ENCODE measurements around the gene GPATCH2L.

GPATCH2L gene

GRCh38 chr14:76245097-76245496, 93.4 kb downstream of the GPATCH2L start:
- DNase-seq (ENCODE audit: low read depth): no peak
- in situ Hi-C loops (cut with HindIII; ENCODE audit: low sequenced_read_pairs): no loop called here

GRCh38 chr14:76250302-76250701, 98.6 kb downstream of the GPATCH2L start:
- TF ChIP-seq, protein P1, sequence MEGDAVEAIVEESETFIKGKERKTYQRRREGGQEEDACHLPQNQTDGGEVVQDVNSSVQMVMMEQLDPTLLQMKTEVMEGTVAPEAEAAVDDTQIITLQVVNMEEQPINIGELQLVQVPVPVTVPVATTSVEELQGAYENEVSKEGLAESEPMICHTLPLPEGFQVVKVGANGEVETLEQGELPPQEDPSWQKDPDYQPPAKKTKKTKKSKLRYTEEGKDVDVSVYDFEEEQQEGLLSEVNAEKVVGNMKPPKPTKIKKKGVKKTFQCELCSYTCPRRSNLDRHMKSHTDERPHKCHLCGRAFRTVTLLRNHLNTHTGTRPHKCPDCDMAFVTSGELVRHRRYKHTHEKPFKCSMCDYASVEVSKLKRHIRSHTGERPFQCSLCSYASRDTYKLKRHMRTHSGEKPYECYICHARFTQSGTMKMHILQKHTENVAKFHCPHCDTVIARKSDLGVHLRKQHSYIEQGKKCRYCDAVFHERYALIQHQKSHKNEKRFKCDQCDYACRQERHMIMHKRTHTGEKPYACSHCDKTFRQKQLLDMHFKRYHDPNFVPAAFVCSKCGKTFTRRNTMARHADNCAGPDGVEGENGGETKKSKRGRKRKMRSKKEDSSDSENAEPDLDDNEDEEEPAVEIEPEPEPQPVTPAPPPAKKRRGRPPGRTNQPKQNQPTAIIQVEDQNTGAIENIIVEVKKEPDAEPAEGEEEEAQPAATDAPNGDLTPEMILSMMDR (IDR thresholded peaks at IDR 0.05; ENCODE audit: low read depth, low read length, missing control alignments): no peak
- in situ Hi-C loops (cut with HindIII; ENCODE audit: low sequenced_read_pairs): no loop called here
- H3K4me3 ChIP-seq (ENCODE audit: low read depth, low read length): no peak overlapping the region
- DNase-seq (ENCODE audit: low read depth): no peak

More at GRCh38 chr14:76245097-76245496, 93.4 kb downstream of the GPATCH2L start:
- no peak overlapping the region for H3K4me3 ChIP-seq (ENCODE audit: low read depth, low read length)
- TF ChIP-seq, protein P1 (IDR thresholded peaks at IDR 0.05; ENCODE audit: low read depth, low read length, missing control alignments): no peak

- TF ChIP-seq, protein P1 (IDR thresholded peaks at IDR 0.05; ENCODE audit: low read depth, low read length, missing control alignments): no peak
- no peak for DNase-seq (ENCODE audit: low read depth)
- in situ Hi-C loops (cut with HindIII; ENCODE audit: low sequenced_read_pairs): no loop called here
- no peak overlapping the region for H3K4me3 ChIP-seq (ENCODE audit: low read depth, low read length)
Measured at GRCh38 chr14:76252471-76252870, 100.7 kb downstream of the GPATCH2L start.

DNA sequence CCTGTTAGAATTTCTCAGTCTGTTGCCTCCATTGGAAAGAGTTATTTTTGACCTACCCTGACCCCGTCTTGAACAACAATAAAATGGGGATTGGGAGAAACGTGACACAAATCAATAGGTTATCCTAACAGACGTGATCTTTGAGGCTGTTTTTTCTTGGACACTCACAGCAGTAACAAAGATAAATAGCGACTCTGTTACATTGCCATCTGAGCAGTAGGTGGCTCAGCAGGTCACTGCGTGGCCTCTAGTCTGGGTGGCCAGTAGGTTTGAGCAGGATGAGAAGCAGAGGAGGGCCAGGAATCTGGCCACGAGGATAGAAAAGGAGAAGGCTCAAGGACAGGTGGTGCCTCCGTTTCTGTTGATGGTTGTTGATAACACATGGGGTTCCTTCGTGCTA, 101.4 kb downstream of the GPATCH2L start:
- TF ChIP-seq, protein P1 (IDR thresholded peaks at IDR 0.05; ENCODE audit: low read depth, low read length, missing control alignments): no peak
- DNase-seq (ENCODE audit: low read depth): no peak
- in situ Hi-C loops (cut with HindIII; ENCODE audit: low sequenced_read_pairs): no loop called here

GRCh38 chr14:76256545-76256944, 104.8 kb downstream of the GPATCH2L start:
- H3K4me3 ChIP-seq (ENCODE audit: low read depth, low read length): no peak overlapping the region
- TF ChIP-seq, protein P1 (IDR thresholded peaks at IDR 0.05; ENCODE audit: low read depth, low read length, missing control alignments): no peak
- no peak for DNase-seq (ENCODE audit: low read depth)
- in situ Hi-C loops (cut with HindIII; ENCODE audit: low sequenced_read_pairs): loop anchor here (5.0 kb wide), 1 partner anchor 66 kb away; no protein-coding TSS in a partner anchor

More for the DNA sequence above, 101.4 kb downstream of the GPATCH2L start:
- H3K4me3 ChIP-seq (ENCODE audit: low read depth, low read length): no peak overlapping the region

GRCh38 chr14:76257111-76257803, 105.5 kb downstream of the GPATCH2L start:
- TF ChIP-seq, protein P1 (IDR thresholded peaks at IDR 0.05; ENCODE audit: low read depth, low read length, missing control alignments): no peak
- DNase-seq (ENCODE audit: low read depth): no peak
- in situ Hi-C loops (cut with HindIII; ENCODE audit: low sequenced_read_pairs): loop anchor here (5.0 kb wide), 1 partner anchor 65 kb away; no protein-coding TSS in a partner anchor
- H3K4me3 ChIP-seq (ENCODE audit: low read depth, low read length): no peak overlapping the region

Measured in astrocyte of the cerebellum (primary cell).